ENCODE measurements around the gene AKR7A2.

GRCh38 chr1:19317126-19317910 lies 5.4 kb upstream of the AKR7A2 start:
- TF ChIP-seq BACH1 (IDR thresholded peaks at IDR 0.05; ENCODE audit: borderline replicate concordance) (no peak), HCFC1 (IDR thresholded peaks at IDR 0.05; ENCODE audit: low read length) (no peak), PAX5 (IDR thresholded peaks at IDR 0.05; ENCODE audit: borderline replicate concordance, low read depth, low read length) (no peak), CTCF (IDR thresholded peaks at IDR 0.05 in 2 of 3, conservative IDR thresholded peaks at IDR 0.05 in 1 of 3; ENCODE audit: control insufficient read depth in 2 of 3, extremely low read depth in 1 of 3, insufficient read depth in 1 of 3, low read depth in 3 of 3, low read length in 3 of 3) (no peak), EP300 (IDR thresholded peaks at IDR 0.05; ENCODE audit: borderline replicate concordance in 1 of 2, control insufficient read depth in 1 of 2, low read depth in 2 of 2, low read length in 2 of 2) (no peak), SMC3 (IDR thresholded peaks at IDR 0.05; ENCODE audit: borderline replicate concordance, low read length) (no peak), ATF2 (IDR thresholded peaks at IDR 0.05; ENCODE audit: low read length) (no peak), POLR2AphosphoS5 (IDR thresholded peaks at IDR 0.05; ENCODE audit: low read length) (no peak)
